Skeletal muscle cell (primary cell): ENCODE results near the gene CCDC187.
"Not testable (repeated sequence)": the region's sequence is repeated elsewhere in the genome, so short reads cannot be mapped to it uniquely, and the experiment has no call there.

Experiments used
- DNase-seq: peaks from one replicate; pipeline ENCODE4 v3.0.0-alpha.2; 2010; ENCODE audit warnings: low read depth
- H3K4me3 ChIP-seq: 2 replicates; pipeline ENCODE4 v1.5.1; 2011; ENCODE audit warnings: low read depth, mild to moderate bottlenecking, control low read depth, low read length, moderate library complexity

CCDC187 gene

DNA sequence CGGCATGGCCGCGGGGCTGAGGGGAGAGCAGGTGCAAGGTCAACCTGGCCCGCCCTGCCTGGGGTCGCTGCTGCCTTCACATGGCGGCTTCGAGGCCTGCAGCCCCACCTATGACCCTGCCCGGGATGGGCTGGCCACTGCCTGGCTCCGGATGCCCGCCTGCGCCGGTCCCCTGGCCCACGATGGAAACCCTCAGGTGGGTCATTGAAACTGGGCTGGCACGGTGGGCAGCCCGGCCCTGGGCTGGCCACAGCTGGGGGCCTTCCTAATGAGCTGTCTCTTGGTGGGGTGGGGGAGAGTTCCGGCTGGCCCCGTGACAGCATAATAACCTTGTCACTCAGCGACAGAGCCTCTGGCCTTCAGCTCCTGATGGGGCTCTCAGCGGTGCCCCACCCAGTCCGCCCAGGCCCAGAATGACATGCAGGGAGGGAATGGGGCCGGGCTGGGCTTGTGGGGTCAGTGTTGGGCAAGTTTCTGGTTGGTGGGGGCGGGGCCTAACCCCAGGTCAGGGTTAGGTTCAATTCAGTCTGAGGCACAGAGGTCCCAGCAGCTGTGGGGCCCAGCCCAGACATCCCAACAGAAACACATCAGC, at the start of gene CCDC187:
TSS of gene CCDC187 (minus strand) at position 270 of the 592 bp plus-strand sequence. CDS start at position 6, 264 bp downstream.
- no peak for DNase-seq
- no peak within 1 kb of the TSS for H3K4me3 ChIP-seq

DNA sequence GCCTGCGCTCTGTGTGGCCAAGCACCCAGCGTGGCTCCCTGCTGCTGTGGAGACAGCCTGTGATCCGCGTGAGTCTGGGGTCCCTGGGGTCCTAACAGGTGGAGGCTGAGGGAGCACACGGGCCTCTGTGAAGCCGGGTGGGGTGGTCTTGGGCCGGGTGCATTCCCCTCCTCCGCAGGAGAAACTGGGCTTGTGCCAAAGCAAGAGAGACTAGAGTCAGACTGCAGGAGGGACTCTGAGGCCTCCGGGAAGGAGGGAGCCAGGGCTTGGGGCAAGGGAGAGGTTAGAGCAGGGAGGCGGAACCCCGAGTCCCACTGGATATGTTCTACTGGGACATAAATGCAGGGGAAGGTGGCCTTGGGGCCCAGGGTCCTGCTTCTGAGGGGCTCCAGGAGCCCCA, 49.2 kb upstream of the CCDC187 start:
- DNase-seq: no peak
- H3K4me3 ChIP-seq: no peak overlapping the region

DNA sequence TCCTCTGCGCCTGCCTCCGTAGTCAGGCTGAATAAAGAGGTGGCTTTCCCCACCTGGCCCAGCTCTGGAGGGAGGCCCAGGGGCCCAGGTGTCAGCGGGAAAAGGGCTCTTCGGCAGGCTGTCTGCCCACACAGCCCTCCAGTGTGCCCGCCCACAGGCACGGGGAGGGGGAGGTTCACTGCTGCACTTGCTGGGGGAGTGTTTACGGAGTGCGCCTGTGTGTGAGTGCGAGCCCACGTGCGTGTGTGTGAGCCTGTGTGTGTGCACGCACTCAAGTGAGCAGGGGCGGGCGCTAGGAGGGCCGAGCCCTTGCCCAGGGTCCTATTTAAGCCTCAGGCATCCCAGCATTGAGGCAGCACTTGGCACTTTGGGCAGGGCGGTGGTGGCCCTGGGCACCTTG, 48.8 kb upstream of the CCDC187 start:
- H3K4me3 ChIP-seq: no peak overlapping the region
- DNase-seq: no peak

DNA sequence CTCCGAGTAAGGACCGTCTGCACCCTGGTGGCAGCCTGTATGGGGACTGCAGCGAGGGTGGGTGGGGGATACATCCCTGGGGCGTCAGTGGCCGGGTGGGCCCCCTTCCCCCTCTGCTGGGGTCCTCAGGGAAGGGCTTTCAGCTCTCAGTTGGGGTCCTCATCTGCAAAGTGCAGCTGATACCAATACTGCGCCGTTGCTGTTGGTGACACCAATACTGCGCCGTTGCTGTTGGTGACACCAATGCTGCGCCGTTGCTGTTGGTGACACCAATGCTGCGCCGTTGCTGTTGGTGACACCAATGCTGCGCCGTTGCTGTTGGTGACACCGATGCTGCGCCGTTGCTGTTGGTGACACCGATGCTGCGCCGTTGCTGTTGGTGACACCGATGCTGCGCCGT, 48.0 kb upstream of the CCDC187 start:
- DNase-seq, H3K4me3 ChIP-seq: not testable (repeated sequence)

DNA sequence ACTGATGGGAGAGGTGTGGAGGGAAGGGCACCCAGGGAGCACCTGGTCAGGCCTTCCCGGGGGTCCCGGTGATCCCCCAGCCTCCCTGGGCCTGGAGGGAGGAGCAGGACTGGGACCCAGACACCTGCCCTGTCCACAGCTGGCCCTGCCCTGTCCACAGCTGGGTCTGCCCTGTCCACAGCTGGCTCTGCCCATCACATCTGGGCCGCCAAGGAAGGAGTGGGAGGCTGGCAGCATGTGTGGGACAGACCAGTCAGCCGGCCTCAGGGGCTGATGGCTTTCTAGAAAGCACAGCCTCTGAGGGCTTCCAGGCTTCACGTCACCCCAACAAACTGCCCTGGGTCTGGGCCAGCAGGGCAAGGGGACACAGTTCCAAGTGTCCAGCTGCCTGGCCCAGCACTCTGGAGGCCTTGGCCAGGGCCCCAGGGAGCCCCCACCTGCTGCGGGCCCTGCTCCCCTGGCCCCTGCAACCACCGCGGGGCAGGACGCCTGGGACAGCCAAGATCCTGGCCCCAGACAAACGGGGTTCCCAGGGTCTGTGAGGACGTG, 47.4 kb upstream of the CCDC187 start:
- no peak overlapping the region for H3K4me3 ChIP-seq
- DNase-seq: no peak

DNA sequence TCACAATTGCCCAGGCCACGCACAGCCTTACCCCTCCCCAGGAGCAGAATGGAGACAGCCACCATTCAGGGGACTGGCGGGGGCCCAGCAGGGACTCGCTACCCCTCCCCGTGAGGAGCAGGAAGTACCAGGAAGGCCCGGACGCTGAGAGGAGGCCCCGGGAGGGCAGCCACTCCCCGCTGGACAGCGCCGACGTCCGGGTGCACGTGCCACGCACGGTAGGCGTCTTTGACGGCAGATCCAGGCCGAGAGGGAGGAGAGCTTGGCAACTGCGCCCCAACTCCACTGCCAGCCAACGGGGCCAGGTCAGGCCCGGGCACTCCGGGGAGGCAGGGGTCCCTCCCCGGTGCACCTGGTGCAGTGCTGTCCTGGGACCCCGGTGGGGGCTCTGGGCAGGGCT, 45.7 kb upstream of the CCDC187 start:
- no peak for DNase-seq
- H3K4me3 ChIP-seq: no peak overlapping the region

DNA sequence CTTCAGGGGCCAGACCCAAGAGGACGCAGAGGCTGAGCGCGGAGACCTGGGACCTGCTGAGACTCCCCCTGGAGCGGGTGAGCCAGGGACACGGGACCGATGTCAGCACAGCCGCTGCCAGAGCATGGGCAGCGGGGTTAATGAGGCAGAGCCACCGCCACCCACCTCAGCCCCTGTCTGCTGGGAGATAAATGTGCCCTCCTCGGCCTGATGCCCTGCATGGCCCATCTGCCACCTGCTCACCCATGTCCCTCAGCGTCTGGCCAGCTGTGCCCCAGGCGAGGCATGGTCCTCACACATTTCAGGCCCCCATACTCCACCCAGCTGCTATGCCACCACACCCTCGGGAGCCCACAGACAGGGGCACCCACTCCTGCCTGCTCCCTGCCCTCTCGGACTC, 44.8 kb upstream of the CCDC187 start:
- H3K4me3 ChIP-seq: no peak overlapping the region

DNA sequence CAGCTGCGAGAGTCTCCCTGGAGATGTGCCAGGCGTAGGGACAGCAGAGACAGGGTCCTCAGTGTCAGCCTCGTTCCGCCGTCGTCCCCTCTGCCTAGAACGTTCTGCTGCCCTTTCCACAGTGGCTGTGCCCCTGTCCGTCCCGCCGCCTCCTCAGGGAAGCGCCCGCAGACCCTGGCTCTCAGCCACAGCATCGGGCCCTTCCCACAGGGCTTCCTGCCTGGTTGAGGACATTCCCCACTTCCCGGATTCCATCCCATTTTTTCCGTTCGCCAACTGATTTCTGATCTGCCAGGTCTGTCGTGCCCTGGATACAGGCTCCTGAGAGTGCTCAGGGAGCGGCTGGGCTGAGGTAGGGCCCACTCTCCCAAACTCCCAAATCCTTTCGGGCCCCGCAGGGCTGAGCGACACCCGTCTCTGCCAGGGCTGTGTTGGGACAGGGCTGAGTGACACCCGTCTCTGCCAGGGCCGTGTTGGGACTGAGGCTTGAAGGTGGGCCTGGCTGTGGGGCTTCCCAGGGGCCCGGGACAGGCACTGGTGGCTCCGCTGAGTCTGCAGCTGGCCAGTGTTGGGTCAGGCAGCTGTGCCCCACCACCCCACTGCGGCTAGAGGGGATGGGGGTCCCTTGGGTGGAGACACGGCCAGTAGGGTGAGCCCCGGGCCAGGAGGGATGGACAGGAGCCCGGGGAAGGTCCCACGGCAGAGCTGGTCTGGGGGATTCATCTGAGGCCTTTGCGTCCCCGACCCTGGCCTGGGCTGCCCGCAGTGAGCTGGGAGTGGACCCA, 43.8 kb upstream of the CCDC187 start:
- no peak for DNase-seq
- no peak overlapping the region for H3K4me3 ChIP-seq

More for the DNA sequence above, 44.8 kb upstream of the CCDC187 start:
- DNase-seq: no peak

DNA sequence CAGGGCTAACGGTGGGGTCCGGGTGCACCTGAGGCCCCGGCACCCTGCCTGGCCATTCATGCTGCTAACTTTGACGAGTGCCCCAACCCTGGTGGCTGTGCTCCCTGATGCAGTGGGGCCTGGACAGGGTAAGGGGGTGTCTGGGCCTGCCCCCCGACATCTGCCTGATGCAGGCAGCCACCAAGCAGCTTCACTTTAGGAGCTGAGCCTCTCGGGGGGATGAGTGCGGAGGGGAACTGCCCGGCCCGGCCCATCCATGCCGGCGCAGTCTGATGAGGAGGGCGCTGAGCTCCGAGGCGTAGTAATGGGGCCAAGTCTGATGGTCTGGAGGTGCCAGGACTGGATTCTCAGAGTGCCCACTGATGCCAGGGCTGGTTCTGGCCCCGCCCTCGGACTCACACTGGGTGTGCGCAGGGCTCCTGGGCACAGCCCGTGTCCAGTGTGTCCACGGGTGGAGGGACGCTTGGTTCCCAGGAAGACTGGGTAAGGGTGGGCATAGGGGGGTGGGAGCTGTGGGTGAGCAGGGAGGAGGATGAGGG, 43.1 kb upstream of the CCDC187 start:
- H3K4me3 ChIP-seq: no peak overlapping the region
- DNase-seq: no peak

DNA sequence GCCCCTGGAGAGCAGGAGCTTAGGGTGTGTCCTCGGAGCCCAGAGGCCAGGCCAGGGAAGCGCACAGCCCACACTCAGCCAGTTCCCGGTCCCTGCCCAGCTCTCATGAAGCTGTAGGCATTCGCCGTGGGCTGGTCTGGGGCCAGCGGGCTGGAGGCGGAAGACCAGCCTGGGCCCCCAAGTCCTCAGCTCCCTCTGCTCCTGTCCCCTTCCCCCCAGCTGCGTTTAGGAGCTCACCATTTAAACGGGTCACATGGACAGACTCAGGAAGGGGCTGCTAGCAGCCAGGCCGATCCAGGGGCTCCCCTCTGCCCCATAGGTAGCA, 42.2 kb upstream of the CCDC187 start:
- no peak overlapping the region for H3K4me3 ChIP-seq
- no peak for DNase-seq

DNA sequence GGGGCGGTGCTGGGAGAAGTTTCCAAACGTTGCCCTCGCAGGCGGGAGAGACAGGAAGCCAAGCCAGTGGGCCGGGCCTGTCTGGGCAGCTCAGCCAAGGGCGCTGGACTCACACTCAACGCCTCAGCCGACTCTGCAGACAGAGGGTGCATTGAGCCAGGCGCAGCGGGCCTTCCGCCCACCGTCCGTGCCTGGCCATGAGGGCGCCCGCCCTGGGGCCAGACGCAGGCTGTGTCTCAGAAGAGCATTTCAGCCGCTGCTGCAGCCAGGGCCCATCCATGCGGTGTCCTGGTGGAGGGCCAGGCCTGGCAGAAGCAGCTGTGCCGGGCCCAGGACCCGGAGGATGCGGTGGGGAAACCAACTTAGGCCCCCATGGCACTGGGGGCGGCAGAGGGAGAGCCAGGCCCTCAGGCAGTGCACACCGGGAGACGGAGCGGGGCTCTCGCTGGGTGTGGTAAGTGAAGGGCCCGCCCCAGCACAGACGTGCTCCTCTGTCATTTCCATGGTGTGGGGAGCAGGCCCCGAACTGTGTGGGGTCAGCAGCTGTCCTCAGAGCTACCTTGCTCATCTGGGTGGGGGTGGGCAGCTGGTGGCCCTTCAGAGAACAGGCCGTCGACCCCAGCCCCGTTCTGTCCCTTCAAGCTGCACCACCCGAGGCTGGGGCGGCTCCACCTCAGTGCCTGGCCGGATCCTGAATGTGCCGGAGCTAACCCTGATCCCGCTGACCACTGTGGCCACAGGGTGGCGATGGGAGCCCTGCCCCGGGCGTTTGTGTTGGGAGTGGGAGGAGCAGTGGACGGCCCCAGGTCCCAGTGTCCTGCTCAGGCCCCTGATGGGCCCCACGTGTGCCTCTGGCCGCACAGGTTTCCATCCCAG, 41.6 kb upstream of the CCDC187 start:
- no peak overlapping the region for H3K4me3 ChIP-seq
- DNase-seq: no peak

DNA sequence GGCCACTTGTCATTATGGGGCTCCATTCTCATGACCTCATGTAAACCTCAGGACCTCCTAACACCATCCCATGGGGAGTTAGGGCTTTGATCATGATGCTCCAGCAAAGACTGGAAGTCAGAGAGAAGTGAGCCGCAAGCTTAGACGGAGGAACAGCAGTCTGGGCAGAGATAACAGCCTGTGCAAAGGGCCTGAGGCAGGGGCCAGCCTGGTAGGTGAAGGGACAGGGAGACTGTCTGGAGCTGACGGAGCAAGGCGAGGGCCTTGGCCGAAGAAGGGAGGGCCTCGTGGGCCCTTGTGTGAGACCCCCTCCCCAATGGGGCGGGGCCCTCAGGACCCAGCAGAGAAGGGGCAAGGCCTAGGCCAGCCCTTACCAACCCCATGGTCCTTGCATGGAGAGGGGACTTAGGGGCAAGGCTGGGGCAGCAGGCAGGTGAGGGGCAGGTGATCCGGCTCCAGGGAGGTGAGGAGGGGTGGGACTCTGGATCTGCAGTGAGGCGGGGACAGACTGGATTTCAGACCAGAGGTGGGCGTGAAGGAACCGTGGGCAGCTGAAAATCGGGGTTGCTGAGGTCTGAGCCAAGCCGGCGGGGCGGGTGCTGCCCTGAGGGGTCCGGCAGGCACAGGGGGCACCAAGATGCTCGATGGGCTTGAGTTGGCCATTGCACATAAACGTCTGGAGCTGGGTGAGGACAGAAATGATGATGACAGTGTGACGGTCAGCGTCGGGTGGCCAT, 40.8 kb upstream of the CCDC187 start:
- no peak for DNase-seq
- H3K4me3 ChIP-seq: no peak overlapping the region

DNA sequence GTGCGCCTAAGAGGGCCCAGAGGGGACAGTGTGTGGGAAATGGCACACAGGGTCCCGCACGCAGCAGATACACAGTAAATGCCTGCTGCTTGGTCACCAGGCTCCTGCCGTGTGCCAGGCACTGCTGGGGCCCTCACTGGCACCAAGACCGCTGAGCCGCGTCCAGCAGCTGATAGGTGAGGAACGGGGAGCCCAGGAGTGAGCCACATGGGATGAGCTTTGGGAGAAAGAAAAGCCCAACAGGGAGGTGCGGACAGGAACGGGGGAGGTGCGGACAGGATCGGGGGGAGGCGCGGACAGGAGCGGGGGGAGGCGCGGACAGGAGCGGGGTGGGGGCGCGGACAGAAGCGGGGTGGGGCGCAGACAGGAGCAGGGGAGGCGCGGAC, 40.0 kb upstream of the CCDC187 start:
- H3K4me3 ChIP-seq: no peak overlapping the region
- DNase-seq: no peak

DNA sequence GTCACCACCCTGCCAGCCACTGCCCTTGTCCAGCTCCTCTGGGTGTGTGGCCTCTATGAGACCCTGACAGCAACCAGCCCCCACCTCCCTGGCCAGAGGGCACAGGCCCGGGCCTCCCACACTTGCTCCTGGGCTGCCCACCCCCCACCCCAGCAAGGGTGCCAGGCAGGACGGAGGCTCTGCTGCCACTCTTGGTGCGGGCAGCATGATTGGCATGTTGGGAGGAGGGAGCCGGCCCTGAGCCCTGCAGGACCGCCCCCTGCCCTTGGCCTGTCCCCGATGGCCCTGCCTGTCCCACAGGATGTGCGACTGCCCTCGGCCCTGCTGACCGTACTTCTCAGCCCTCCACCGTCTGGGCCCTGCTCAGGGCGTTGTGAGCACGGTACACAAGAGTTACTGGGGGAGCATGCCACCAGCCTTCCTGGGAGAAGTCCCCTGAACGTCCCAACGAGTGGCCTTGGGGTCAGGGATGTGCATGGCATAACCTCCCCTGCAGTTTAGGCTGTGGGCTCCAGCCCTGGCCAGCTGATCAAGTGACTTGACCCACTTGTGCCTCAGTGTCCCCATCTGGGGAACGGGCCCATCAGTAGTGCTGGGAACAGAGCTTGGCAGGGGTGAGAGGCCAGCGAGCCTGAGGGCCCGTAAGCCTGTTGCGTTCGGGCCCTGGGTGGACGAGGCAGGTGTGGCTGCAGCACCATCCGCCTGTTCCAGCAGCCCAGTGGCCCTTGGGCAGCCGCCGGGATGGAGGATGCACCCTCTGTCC, 39.4 kb upstream of the CCDC187 start:
- no peak for DNase-seq
- no peak overlapping the region for H3K4me3 ChIP-seq

DNA sequence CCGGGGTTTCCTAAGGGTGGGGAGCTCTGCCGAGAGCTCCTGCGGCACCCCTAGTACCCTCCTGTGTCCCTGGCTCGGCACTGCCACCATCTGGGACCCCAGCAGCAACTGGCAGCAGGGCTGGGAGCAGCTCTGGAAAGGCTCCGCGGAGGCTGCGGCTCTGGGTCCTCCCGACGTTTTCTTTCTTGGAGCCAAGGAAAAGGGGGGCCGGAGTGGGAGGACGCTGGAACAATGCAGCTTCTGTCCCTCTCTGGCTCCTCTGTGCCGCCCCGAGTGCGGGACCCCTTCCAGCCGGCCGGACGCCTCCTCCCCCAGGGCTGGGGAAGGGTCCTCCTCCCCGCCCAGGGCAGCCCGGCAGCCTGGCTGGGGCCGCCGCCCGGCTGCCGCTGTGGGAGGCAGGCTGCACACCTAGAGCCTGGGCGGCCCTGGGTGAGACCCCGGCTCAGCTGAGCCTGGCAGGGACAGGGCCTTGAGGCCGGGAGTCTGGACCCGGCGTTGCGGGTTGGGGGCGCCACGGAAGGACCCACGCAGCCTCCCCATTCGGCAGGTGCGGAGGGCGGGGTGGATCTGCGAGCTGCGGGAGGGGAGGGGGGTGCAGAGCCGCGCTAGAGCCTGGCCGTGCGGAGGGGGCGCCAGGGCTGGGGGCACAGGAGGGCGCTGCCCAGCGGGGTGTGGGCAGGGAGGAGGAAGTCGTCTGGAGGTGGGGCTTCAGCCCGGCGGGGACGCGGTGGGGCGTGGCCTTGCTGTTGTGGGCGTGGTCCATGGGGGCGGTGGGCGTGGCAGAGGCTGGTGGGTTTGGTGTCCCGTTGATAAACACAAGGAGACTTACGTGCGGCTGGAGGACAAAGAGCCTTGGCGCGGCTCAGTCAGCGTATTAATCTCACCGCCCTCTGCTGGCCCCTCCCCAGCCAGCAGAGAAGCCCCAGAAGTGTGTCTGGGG, 38.6 kb upstream of the CCDC187 start:
- peak overlapping the region; percentile 9 for H3K4me3 ChIP-seq
- no peak for DNase-seq

DNA sequence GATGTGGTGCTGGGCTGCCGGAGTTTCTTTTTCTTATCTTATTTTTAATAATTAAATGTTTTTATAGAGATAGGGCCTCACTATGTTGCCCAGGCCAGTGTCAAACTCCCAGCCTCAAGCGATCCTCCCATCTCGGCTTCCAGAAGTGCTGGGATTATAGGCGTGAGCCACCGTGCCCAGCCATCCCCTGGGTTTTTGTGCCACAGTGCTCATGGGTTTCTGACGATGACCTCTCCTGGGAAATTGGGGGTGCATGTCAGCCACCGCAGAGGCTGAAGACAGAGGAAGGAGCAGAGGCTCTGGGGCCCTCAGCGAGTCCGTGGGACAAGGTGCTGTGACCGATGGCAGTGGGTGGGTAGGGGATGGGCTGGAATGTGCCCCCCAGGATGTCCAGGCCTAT, 37.9 kb upstream of the CCDC187 start:
- DNase-seq: no peak
- H3K4me3 ChIP-seq: no peak overlapping the region

DNA sequence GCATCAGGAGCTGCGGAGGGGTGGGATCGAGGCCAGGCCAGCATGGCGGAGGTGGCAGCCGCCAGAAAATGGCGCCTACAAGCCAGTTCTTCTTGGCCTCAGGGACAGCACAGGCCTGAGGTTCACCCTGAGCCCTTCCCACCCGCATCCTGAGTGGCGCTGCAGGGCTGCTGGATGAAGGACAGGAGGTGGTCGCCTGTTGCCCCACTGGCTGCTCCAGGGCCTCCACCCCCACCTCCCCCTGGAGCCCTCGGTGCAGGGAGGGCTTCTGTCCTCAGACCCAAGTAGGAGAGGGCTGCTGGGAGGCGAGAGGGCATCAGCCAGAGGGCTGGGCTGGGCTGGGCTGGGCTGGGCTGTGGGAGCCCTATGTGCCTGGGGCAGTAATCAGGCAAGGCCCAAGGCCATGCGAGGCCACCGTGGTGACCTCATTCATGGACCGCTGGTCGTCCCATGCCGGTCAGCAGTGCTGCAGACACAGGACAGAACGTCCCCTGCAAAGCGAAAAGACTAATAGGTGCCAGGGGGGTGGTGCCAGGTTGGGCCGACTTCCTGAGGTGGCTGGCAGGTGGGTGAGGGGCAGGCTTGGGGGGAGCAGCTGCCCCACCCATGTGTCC, 37.3 kb upstream of the CCDC187 start:
- H3K4me3 ChIP-seq: no peak overlapping the region
- no peak for DNase-seq
